ENCODE data around the gene INVS.

The INVS gene, protein sequence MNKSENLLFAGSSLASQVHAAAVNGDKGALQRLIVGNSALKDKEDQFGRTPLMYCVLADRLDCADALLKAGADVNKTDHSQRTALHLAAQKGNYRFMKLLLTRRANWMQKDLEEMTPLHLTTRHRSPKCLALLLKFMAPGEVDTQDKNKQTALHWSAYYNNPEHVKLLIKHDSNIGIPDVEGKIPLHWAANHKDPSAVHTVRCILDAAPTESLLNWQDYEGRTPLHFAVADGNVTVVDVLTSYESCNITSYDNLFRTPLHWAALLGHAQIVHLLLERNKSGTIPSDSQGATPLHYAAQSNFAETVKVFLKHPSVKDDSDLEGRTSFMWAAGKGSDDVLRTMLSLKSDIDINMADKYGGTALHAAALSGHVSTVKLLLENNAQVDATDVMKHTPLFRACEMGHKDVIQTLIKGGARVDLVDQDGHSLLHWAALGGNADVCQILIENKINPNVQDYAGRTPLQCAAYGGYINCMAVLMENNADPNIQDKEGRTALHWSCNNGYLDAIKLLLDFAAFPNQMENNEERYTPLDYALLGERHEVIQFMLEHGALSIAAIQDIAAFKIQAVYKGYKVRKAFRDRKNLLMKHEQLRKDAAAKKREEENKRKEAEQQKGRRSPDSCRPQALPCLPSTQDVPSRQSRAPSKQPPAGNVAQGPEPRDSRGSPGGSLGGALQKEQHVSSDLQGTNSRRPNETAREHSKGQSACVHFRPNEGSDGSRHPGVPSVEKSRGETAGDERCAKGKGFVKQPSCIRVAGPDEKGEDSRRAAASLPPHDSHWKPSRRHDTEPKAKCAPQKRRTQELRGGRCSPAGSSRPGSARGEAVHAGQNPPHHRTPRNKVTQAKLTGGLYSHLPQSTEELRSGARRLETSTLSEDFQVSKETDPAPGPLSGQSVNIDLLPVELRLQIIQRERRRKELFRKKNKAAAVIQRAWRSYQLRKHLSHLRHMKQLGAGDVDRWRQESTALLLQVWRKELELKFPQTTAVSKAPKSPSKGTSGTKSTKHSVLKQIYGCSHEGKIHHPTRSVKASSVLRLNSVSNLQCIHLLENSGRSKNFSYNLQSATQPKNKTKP

DNA sequence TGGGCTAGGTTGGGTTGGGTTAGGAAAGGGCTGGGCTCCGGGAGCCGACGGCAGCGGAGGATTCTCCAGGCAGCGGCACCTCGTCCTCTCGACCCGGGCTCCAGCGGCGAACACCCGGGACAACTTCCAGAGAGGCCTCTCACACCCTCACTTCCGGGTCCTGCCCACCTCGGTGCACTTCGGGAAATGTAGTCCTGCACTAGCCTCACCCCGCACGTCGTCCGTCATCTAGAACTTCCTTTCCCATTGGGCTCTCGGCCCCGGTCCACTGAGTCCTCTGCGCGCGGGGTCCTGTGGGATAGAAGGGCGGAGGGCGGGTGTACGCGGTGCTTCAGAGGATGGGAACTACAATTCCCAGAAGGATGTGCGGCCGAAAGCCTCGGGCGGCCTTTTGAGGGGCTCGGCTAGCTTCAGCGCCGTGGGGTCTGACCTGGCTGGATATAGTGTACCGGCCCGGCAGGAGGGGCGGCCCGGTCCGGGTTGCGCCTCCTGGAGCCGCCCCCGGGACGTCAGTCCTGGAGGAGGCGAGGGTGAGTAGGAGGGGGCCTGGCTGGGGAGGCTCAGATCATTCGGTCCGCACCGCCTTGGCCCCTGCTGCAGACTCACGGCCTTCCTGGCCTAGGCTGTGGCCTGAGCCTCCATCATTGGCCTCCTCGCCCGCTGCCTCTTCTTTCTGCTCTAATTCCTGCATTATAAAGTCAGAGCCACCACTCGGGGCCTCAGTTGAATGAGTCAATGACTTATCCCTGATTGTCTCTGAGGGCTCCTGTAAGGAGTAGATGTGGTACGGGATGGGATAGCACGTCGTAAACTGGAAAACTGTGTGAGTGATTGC is at the start of gene INVS, which contains the start of gene ERP44:
TSS of gene INVS (plus strand) at position 357 of the 835 bp plus-strand sequence. CDS start 5,279 bp downstream, outside the sequence.
TSS of gene ERP44 (minus strand) at position 114 of the 835 bp plus-strand sequence. CDS start 160 bp downstream, outside the sequence.
- ATAC-seq = peak; percentile 98
- TF ChIP-seq ZNF8 (CRISPR knock-in tag; IDR thresholded peaks at IDR 0.05) = no peak
- TF ChIP-seq ISL1 (CRISPR knock-in tag; IDR thresholded peaks at IDR 0.05) = no peak
- TF ChIP-seq TOX (CRISPR knock-in tag; IDR thresholded peaks at IDR 0.05; ENCODE audit: borderline replicate concordance) = no peak
- TF ChIP-seq ZNF565 (CRISPR knock-in tag; conservative IDR thresholded peaks at IDR 0.05; ENCODE audit: low read depth) = no peak
- TF ChIP-seq ESRRG (CRISPR knock-in tag; IDR thresholded peaks at IDR 0.05) = 0 out of 2 replicates have a peak, but pooled peaks have one; percentile 11
- peak; percentile 35 for TF ChIP-seq ZNF70 (CRISPR knock-in tag; IDR thresholded peaks at IDR 0.05)
- TF ChIP-seq, protein P1, sequence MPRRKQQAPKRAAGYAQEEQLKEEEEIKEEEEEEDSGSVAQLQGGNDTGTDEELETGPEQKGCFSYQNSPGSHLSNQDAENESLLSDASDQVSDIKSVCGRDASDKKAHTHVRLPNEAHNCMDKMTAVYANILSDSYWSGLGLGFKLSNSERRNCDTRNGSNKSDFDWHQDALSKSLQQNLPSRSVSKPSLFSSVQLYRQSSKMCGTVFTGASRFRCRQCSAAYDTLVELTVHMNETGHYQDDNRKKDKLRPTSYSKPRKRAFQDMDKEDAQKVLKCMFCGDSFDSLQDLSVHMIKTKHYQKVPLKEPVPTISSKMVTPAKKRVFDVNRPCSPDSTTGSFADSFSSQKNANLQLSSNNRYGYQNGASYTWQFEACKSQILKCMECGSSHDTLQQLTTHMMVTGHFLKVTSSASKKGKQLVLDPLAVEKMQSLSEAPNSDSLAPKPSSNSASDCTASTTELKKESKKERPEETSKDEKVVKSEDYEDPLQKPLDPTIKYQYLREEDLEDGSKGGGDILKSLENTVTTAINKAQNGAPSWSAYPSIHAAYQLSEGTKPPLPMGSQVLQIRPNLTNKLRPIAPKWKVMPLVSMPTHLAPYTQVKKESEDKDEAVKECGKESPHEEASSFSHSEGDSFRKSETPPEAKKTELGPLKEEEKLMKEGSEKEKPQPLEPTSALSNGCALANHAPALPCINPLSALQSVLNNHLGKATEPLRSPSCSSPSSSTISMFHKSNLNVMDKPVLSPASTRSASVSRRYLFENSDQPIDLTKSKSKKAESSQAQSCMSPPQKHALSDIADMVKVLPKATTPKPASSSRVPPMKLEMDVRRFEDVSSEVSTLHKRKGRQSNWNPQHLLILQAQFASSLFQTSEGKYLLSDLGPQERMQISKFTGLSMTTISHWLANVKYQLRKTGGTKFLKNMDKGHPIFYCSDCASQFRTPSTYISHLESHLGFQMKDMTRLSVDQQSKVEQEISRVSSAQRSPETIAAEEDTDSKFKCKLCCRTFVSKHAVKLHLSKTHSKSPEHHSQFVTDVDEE (CRISPR knock-in tag; IDR thresholded peaks at IDR 0.05) = peak; percentile 6; the same call in 1 of the 2 replicates
- no peak for TF ChIP-seq RARB (CRISPR knock-in tag; IDR thresholded peaks at IDR 0.05)
- no peak for TF ChIP-seq ZFP3 (CRISPR knock-in tag; IDR thresholded peaks at IDR 0.05)
- no peak for TF ChIP-seq BACH2 (CRISPR knock-in tag; IDR thresholded peaks at IDR 0.05; ENCODE audit: borderline replicate concordance)
- TF ChIP-seq CSDC2 (CRISPR knock-in tag; IDR thresholded peaks at IDR 0.05) = no peak
- no peak for TF ChIP-seq ARNTL (CRISPR knock-in tag; IDR thresholded peaks at IDR 0.05; ENCODE audit: borderline replicate concordance, low read depth)
- TF ChIP-seq, protein P2, sequence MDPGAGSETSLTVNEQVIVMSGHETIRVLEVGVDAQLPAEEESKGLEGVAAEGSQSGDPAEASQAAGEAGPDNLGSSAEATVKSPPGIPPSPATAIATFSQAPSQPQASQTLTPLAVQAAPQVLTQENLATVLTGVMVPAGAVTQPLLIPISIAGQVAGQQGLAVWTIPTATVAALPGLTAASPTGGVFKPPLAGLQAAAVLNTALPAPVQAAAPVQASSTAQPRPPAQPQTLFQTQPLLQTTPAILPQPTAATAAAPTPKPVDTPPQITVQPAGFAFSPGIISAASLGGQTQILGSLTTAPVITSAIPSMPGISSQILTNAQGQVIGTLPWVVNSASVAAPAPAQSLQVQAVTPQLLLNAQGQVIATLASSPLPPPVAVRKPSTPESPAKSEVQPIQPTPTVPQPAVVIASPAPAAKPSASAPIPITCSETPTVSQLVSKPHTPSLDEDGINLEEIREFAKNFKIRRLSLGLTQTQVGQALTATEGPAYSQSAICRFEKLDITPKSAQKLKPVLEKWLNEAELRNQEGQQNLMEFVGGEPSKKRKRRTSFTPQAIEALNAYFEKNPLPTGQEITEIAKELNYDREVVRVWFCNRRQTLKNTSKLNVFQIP (CRISPR knock-in tag; IDR thresholded peaks at IDR 0.05; ENCODE audit: borderline replicate concordance, low read depth) = no peak

DNA sequence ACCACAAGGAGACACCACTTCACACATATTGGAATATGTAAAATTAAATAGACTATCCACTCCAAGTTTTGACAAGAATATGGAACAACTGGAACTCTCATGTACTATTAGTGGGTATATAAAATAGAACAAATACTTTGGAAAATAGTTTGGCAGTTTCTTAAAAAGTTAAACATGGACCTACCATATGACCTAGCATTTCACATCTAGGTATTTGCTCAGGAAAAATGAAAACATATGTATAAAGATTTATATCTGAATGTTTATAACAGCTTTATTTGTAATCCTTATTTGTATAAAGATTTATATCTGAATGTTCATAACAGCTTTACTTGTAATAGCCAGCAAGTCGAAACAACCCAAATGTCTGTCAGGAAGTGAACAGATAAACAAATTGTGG is 49.5 kb upstream of the INVS start:
- TF ChIP-seq, protein P3, sequence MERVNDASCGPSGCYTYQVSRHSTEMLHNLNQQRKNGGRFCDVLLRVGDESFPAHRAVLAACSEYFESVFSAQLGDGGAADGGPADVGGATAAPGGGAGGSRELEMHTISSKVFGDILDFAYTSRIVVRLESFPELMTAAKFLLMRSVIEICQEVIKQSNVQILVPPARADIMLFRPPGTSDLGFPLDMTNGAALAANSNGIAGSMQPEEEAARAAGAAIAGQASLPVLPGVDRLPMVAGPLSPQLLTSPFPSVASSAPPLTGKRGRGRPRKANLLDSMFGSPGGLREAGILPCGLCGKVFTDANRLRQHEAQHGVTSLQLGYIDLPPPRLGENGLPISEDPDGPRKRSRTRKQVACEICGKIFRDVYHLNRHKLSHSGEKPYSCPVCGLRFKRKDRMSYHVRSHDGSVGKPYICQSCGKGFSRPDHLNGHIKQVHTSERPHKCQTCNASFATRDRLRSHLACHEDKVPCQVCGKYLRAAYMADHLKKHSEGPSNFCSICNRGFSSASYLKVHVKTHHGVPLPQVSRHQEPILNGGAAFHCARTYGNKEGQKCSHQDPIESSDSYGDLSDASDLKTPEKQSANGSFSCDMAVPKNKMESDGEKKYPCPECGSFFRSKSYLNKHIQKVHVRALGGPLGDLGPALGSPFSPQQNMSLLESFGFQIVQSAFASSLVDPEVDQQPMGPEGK (CRISPR knock-in tag; IDR thresholded peaks at IDR 0.05; ENCODE audit: borderline replicate concordance) = no peak
- TF ChIP-seq, protein P2 (CRISPR knock-in tag; IDR thresholded peaks at IDR 0.05; ENCODE audit: borderline replicate concordance, low read depth) = no peak
- no peak for TF ChIP-seq ZNF70 (CRISPR knock-in tag; IDR thresholded peaks at IDR 0.05)
- no peak for TF ChIP-seq ZNF565 (CRISPR knock-in tag; conservative IDR thresholded peaks at IDR 0.05; ENCODE audit: low read depth)
- TF ChIP-seq, protein P4, sequence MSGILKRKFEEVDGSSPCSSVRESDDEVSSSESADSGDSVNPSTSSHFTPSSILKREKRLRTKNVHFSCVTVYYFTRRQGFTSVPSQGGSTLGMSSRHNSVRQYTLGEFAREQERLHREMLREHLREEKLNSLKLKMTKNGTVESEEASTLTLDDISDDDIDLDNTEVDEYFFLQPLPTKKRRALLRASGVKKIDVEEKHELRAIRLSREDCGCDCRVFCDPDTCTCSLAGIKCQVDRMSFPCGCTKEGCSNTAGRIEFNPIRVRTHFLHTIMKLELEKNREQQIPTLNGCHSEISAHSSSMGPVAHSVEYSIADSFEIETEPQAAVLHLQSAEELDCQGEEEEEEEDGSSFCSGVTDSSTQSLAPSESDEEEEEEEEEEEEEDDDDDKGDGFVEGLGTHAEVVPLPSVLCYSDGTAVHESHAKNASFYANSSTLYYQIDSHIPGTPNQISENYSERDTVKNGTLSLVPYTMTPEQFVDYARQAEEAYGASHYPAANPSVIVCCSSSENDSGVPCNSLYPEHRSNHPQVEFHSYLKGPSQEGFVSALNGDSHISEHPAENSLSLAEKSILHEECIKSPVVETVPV (CRISPR knock-in tag; IDR thresholded peaks at IDR 0.05) = no peak
- TF ChIP-seq PPARA (CRISPR knock-in tag; IDR thresholded peaks at IDR 0.05; ENCODE audit: borderline replicate concordance) = no peak

More for the DNA sequence above, 49.5 kb upstream of the INVS start:
- no peak for ATAC-seq

Measured in SK-N-SH treated with all-trans-retinoic acid at 6 μM for 48 hours (cell line).